DMS79 treated with DMSO at 0.1 percent for 48 hours (cell line): ENCODE data around the gene ANKUB1.

Experiments
- DNase-seq: peaks from one replicate; lab custom pipeline; 2025; lab: John Stamatoyannopoulos, UW

ANKUB1 gene

DNA sequence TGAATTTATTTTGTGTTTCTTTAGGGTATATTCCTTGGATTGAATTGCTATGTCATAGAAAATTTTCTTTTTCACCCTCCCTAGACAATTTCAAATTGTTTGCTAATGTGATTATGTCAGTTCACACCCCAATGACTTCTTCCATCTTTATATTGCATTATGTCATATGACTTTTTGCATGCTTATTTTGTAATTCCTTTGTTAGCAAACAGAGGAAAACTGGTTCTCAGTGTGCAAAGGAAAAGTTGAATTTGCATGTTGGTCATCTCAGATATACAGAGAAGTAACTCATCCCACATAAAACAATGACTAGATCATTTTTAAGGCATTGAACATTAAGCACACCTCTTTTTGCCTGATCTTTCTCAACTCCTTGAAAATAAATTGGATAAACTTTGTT, 17.3 kb upstream of the ANKUB1 start:
- no peak for DNase-seq

DNA sequence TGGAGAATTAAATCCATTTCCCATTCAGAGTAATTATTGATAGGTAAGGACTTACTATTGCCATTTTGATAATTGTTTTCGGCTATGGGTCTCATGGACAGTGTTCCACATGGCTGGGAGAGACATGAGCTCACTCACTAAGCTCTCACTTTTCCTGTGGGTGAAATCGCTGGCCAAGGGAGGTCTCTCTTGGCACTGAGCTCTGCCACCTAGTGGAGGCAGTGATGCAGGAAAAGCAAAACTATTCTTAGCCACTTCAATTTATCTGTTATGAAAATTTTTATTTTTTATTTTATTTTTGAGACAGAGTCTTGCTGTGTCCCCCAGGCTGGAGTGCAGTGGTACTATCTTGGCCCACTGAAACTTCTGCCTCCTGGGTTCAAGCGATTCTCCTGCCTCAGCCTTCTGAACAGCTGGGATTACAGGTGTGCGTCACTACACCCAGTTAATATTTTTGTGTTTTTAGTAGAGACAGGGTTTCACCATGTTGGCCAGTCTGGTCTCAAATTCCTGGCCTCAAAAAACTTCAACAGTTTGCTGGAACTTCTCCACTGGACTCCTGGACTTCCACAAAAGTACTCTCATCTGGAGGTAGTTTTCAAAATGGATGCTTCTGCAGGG, 16.0 kb upstream of the ANKUB1 start:
- peak; percentile 11 for DNase-seq

DNA sequence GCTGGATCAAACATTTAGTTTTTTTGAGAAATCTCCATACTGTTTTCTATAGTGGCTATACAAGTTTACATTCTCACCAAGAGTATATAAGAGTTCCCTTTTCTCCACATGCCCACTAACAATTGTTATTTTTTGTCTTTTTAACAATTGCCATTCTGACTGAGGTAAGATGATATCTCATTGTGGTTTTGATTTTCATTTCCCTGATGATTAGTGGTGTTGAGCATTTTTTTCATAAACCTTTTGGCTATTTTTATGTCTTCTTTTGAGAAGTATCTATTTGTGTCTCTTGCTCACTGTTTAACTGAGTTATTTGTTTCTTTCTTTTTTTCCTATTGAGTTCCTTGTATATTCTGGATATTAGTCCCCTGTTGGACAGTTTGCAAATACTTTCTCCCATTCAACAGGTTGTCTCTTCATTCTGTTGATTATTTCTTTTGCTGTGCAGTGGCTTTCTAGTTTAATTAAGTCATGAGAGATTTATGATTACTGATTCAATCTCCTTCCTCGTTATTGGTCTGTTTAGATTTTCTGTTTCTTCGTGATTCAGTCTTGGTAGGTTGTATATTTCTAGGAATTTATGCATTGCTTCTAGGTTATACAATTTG, 13.9 kb upstream of the ANKUB1 start:
- no peak for DNase-seq

DNA sequence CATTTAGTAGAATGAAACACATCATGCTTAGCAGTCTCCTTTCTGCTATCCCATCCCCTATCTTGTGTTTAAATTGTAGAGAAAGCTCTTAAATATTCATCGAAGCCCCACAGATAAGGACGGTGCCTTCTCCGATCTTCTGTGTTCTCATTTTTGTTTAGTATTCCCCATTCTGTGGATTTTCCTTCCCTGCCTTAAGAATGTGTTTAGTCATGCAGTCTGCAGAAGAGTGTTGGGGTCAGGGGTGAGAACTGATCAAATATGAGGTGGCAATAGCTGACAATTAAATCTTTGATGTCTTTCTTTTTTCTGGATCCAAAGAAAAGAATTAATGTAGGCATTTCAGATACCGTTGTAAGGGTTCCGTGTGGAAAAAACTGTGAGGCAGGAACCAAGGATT, 9.3 kb upstream of the ANKUB1 start:
- DNase-seq: no peak

DNA sequence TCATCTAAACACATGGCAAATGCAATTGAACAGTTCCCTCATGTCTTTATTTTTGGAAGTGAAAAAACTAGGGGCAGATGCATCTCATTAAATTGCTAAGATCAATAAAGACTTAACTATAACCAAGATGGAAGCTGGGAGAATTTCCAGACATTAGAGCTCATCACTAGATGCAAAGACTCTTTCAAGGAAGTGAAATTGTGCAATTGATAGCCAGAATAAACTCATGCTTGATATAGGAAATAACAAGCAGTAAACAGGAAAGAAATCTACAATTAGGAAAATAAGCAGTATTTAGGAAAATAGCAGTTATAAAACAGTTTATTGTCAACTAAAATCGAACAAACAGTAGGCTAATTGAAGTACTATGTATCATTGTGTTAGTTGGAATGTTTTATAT, 8.8 kb upstream of the ANKUB1 start:
- DNase-seq: no peak

DNA sequence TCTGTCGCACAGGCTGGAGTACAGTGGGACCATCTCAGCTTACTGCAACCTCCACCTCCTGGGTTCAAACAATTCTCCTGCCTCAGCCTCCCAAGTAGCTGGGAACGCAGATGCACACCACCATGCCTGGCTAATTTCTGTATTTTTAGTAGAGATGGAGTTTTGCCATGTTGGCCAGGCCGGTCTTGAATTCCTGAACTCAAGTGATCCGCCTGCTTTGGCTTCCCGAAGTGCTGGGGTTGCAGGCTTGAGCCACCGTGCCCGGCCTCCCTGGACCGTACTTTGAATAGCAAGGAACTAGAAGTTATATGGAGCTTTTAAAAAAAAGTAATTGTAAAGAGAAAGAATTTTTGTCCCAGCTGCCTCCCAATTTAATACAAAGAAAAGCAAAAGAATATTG, 8.3 kb upstream of the ANKUB1 start:
- DNase-seq: no peak

DNA sequence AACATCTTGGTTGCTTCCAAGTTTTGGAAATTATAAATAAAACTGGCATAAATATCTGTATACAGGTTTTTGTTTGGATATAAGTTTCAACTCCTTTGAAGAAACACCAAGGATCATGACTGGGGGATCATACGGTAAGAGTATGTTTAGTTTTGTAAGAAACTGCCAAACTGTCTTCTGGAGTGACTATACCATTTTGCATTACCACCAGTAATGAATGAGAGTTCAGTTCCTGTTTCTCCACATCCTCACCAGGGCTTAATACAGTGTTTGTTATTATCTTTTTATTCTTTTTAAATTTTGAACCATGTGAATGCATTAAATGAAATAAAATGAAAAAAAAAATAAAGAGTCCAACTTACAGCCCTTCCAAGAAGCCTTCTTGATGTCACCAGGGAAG, 3.7 kb upstream of the ANKUB1 start:
- DNase-seq: no peak

DNA sequence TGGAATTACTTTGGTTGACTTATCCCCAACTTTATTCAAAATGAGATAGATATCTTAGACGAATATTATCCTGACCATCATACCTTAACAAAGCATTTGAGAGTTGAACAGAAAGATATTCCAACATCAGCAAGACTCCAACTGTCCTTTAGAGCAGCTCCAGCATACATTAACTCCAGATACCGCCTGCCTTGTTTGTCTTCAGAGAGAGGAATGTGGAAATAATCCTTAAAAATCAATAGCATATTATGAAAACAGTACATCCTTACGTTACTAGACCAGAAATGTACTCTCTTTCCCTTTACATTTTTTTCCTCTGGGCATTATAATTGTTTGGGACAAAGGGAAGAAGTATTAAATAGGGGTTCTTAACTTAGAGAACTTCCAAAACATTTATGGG, 1.7 kb downstream of the ANKUB1 start:
- no peak for DNase-seq

DNA sequence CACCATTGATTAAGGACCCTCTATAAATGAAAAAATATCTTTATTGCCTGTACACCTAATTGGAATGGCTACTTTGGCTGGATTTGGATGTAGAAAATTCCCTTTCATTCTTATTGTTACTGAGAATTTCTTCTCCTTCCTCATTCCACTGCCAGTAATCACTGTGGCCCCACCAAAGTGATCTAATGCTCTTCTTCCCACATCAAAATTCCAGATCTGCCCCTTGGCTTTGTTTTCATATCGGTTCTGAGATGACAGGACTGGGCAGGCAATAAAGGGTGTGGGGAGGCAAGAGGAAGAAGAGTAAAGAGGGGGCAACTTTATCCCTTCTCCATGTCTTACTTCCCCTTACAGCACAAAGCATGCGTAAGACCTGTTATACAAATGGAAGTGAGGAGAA, 2.1 kb downstream of the ANKUB1 start:
- no peak for DNase-seq

DNA sequence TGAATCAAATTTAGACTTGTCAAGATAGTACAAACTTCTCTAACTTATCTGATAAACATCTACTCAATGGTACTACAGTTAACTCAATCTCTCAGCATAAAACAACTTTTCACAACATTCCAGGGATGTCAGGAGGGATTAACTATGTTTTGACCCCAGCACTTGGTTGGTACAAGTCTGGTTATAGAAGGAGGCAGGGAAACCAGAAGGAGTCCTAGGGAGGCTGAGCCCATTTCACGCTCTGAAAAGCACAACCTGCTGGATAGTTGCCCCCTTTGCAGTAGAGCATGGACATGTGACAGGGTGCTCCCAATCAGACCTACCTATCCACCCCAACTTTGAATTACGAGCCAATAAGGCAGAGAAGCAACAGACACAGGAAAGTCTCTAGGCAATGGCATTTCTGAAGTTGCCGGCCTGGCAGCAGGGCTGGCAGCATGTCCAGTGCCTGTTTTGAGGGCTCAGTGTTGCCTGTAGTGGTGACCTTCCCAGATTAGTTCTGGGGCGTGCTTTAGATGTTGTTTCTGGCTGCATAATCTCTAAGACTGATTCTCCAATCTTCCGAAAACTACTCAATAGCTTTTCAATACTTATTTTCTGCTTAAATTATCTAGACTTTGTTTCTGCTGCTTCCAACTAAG, 8.2 kb downstream of the ANKUB1 start:
- DNase-seq: no peak

DNA sequence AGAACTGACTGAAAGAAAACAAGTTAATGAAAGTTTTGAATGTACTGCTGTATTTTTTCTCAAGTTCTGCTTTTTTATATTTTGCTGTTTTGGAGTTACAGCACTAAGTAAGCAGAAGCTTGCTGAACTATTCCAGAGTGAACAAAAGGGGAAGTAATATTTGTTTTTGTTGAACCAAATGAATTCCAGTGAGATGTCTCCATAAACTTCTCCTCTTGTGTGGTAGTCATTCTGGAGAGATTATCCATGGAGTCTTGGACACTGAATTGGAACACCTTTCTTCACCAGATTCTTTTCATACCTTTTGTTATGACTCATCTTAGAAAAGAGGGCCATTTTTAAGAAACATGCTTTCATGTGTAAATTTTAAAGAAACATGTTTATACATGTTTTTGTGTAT, 8.8 kb downstream of the ANKUB1 start:
- no peak for DNase-seq

DNA sequence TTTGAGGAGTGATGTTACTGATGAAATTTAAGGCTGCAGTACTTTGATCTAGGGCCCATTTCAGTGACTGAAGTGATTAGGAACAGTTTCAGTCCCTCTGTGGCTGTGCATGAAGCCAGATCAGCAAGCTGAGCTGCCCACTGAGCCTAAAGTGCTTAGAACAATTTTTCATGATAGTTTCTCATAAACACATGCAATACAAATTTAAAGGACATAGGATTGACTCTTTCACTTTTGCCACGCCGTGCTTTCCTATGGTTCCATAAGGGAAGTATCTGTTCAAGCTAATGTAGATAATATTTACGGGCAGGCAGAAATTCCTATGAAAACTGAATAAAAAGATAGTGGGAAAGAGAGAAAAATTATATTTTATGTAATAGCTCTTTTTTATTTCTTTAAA, 10.6 kb downstream of the ANKUB1 start:
- DNase-seq: no peak

DNA sequence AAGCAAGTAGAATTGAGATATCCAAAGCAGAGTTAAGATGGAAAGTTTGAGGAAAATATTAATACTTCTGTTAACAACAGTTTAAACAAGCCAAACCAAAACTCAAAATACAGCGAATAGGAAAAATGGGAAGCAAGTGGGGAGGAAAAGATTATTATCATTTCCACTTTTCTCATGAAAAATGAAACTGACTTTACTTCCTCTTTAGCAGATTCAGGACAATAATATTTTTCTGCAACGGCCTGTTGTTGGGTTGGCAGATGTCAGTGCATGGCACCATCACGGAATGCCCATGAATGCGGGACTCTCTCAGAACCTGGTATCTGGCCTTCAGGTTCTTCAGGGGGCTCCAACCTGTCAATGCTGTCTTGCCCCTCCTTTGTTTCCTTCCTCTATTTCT, 11.1 kb downstream of the ANKUB1 start:
- no peak for DNase-seq

DNA sequence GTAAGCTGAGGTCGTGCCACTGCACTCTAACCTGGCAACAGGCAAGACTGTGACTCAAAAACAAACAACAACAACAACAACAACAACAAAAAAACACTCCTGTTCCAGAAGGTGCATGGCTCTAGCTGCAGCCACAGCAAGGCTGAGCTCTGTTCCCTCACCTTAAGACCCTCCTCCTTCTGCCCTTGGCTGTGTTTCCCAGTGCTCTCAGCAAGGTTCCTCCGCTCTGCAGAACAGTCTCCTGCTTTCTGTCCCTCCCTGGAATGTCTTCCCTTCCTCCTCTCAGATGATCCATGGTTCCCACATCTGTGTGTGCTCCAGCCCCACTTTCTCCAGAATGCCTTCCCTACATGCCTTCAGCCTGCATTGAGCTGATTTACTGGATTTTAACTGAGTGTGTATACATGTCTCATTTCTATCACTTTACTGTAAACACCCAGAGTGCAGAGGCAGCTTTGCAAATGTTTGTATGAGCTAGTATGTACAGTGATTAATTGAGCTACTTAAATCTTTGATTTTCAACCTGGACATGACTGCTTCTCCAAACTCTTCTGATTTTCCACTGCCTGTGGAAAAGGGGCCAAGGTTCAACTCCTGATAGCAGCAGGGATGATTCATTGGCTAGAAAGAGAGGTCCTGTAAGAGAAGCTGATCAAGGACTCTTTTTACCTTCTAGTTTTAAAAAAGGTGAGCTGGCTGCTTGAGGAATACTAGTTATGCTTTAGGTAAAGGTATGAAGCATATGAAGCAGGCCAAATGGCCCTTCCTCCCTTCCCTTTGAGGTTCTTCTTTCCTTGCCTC, 14.7 kb downstream of the ANKUB1 start:
- no peak for DNase-seq

DNA sequence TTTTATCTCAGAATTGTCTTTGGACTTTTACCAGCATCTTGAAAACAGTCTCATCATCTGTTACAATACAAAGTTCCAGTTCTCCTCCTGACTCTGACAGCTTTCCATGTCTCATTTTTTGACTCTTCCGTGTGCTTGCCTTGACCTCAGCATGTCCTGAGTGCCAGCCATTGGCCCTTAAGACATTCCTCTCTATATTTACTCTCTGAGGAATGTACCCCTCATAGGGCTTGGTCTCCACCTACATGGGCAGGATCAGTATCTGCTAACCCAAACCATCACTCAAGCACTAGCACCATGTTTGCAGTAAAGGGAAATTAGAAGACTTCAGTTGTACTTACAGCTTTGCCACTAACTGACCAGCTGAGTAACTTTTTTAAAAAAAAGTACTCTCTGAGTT, 16.2 kb downstream of the ANKUB1 start:
- DNase-seq: no peak

DNA sequence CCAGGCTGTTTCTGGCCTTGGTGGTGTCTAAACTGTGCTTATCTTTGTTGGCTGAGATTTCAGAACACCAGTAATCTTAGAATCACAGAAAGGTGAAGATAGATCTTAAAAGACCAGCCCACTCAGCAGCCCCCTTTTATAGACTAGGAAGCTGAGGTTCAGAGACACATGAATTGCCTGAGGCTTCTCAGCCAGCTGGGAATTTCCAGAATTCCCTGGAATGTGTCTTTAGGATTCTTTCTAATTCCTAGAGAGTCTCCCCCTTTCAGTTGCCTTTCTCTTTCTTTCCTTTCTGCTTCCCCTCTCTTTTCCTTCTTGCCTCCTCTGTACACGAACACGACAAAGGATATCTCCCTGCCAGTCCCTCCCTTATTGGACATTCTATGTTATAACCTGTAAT, 19.5 kb downstream of the ANKUB1 start:
- no peak for DNase-seq

DNA sequence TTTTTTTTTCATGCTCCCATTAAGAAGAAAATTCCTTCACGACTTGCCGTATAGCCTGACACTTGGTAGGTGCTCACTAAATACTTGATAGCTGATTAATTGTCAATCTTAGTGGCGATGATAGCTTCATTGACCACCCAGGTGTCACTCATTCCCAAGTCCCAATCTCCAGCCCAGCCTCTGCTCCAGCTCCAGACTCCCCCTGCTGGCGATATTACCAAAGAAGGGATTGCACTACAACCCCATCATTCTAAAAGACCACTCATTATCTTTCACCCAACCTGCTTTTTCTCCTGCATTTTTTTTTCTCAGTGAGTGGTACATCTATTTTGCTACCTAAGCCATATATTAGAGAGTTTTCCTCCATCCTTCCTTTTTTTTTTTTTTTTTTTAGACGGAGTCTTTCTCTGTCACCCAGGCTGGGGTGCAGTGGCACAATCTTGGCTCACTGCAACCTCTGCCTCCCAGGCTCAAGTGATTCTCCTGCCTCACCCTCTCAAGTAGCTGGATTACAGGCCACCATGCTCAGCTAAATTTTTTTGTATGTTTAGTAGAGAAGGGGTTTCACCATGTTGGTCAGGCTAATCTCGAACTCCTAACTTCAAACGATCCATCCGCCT, 20.6 kb downstream of the ANKUB1 start:
- no peak for DNase-seq

DNA sequence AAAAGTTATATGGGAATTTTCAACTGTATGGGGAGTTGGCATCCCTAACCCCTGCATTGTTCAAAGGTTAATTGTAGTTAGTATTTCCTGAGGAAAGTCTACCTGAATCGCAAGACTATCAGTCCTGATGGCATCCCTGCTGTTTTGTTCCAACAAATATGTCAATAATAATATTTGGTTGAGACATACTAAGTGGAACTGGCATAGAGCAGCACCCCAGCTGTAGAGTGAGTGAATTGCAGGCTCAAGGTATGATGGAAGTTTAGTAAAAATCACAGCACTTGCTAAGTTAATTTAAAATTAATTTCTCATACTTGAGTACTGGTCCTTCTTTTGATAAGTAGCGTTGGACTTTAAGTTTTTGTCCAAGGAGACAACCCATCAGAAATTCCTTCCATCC, 22.1 kb downstream of the ANKUB1 start:
- no peak for DNase-seq

DNA sequence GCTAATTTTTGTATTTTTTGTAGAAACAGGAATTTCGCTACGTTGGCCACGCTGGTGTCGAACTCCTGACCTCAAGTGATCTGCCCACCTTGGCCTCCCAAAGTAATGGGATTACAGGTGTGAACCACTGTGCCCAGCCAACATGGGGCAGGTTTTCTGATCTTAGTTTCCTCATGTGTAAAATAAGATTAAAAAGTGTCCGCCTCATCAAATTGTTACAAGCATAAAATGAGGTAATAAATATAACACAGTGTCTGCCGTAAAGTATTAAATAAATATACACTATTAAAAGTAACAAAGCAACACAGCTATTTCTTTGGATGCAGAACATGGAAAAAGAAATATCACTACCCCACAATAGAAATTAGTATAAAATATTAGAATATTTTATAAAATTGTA, 23.6 kb downstream of the ANKUB1 start:
- DNase-seq: no peak

DNA sequence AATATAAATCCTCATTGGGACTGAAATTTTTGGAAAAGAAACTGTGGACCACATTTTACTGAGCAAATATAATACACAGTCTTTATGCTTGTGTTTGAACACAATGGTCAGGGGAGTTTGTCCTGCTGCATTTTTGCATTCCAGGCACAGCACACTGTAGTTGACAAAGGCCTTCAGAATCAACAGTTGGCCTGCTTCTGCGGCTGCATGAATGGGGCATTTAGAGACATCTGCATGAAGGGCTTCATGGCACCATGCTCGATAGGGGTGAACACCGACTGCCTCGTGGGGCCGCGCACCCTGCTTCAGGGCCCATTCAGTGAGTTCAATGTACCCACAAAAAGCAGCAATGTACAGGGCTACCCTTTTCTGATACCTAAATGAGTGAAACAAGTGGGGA, 24.6 kb downstream of the ANKUB1 start:
- DNase-seq: no peak

DNA sequence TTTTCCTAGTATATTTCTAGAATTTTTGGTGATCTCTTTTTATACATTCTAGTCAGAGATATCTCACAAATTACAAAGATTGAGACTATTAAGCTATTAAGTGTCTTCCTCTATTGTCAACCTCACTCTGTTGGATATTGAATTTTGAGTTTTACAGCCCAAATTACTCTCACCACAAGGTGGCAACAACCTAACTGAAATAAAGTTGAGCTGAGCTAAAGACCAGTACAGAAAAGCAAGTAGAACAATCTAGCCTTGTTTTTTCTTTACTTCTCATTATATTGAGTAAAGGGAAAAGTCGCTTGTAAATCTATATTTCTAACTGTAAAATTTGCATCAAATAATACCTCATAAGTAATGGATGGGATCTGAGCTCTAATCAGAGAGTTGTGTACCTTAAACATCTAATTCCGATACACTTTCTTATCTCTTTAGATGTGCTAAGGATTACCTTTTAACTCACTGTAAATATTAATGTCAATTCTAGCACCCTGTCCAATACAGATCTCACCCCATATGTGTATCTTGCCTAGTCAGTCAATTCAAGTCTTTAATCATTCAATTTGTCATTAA, 26.5 kb downstream of the ANKUB1 start:
- peak; percentile 12 for DNase-seq

DNA sequence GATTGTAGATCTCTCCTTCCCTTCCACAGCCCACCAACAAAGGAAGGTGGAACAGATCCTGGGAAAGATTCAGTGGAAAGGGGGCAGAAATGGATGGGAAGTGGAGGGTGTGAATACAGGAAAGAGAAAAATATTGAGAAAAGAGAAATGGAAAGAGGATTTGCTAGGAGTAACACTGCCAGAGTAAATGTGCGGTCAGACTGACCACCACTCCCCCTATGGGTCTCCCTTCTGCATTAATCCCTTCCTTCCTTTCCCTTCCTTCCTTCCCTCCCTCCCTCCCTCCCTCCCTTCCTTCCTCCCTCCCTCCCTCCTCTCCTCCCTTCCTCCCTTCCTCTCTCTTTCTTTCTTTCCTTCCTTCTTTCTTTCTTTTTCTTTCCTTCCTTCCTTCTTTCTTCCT, 28.1 kb downstream of the ANKUB1 start:
- no peak for DNase-seq
